GM18511 (cell line): ENCODE data around the gene PPIL1.
A peak's percentile ranks its signal among the peaks of the same experiment; 100 is the strongest.

Experiments used
- ATAC-seq: cut with Tn5 transposase; IDR thresholded peaks from one replicate; pipeline ENCODE4 v1.9.1; 2021; ENCODE audit warnings: mild to moderate bottlenecking, moderate library complexity; ENCODE audit not compliant: unreplicated experiment

Gene PPIL1

GRCh38 chr6:36890112-36890663 is 15.6 kb upstream of the PPIL1 start:
- no peak for ATAC-seq

GRCh38 chr6:36888654-36889481 is 14.3 kb upstream of the PPIL1 start:
- no peak for ATAC-seq

GRCh38 chr6:36888115-36888643 is 13.6 kb upstream of the PPIL1 start:
- ATAC-seq = no peak

GRCh38 chr6:36886950-36887618 is 12.5 kb upstream of the PPIL1 start:
- ATAC-seq = no peak

- peak; percentile 99 for ATAC-seq
Observed at GRCh38 chr6:36885461-36886401, 11.1 kb upstream of the PPIL1 start, which contains the start of gene C6orf89. Gene C6orf89, plus strand, starts transcription at chr6:36885952. Its CDS starts 13,493 bp downstream, at chr6:36899445.

- no peak for ATAC-seq
Observed at GRCh38 chr6:36884610-36885009, 10.0 kb upstream of the PPIL1 start.

- ATAC-seq = no peak
Observed at GRCh38 chr6:36875250-36875633, 639 bp upstream of the PPIL1 start.

GRCh38 chr6:36873612-36874442 is 776 bp downstream of the PPIL1 start:
- ATAC-seq = no peak

GRCh38 chr6:36873115-36873514 is 1.5 kb downstream of the PPIL1 start:
- ATAC-seq = no peak

- ATAC-seq = no peak
Observed at GRCh38 chr6:36871686-36872085, 2.9 kb downstream of the PPIL1 start.

- ATAC-seq = no peak
Observed at GRCh38 chr6:36867471-36868224, 7.0 kb downstream of the PPIL1 start.

GRCh38 chr6:36865835-36866234 is 8.8 kb downstream of the PPIL1 start:
- ATAC-seq = no peak

- no peak for ATAC-seq
Observed at GRCh38 chr6:36863670-36864540, 10.7 kb downstream of the PPIL1 start.

- no peak for ATAC-seq
Observed at GRCh38 chr6:36862848-36863382, 11.7 kb downstream of the PPIL1 start.

GRCh38 chr6:36862164-36862847 is 12.3 kb downstream of the PPIL1 start:
- no peak for ATAC-seq

GRCh38 chr6:36860126-36860525 is 14.5 kb downstream of the PPIL1 start:
- no peak for ATAC-seq

GRCh38 chr6:36858407-36858981 is 16.1 kb downstream of the PPIL1 start:
- no peak for ATAC-seq
